Endothelial cell of hepatic sinusoid (primary cell): ENCODE results near the gene POLD1.
"Not testable (repeated sequence)": the region's sequence is repeated elsewhere in the genome, so short reads cannot be mapped to it uniquely, and the experiment has no call there.

Experiments
- in situ Hi-C: cut with HindIII; loops from 2 replicates; pipeline ENCODE4 v1.10.0; 2017; ENCODE audit warnings: low sequenced_read_pairs

POLD1 gene

GRCh38 chr19:50387868-50388245 lies 3.7 kb downstream of the POLD1 start:
- in situ Hi-C loops = no loop called here

GRCh38 chr19:50390295-50390694 lies 6.1 kb downstream of the POLD1 start:
- in situ Hi-C loops = not testable (repeated sequence)

- in situ Hi-C loops = not testable (repeated sequence)
Observed at GRCh38 chr19:50390952-50391351, 6.8 kb downstream of the POLD1 start.

- in situ Hi-C loops = no loop called here
Observed at GRCh38 chr19:50392759-50393158, 8.6 kb downstream of the POLD1 start.

GRCh38 chr19:50393589-50393988 lies 9.4 kb downstream of the POLD1 start:
- in situ Hi-C loops = no loop called here

- in situ Hi-C loops = no loop called here
Observed at GRCh38 chr19:50394017-50394416, 9.9 kb downstream of the POLD1 start.

- in situ Hi-C loops = no loop called here
Observed at GRCh38 chr19:50398675-50399367, 14.7 kb downstream of the POLD1 start.

GRCh38 chr19:50399368-50399745 lies 15.2 kb downstream of the POLD1 start:
- in situ Hi-C loops = no loop called here

- in situ Hi-C loops = no loop called here
Observed at GRCh38 chr19:50401605-50402450, 17.7 kb downstream of the POLD1 start.

GRCh38 chr19:50402544-50403301 lies 18.6 kb downstream of the POLD1 start:
- in situ Hi-C loops = no loop called here

- in situ Hi-C loops = no loop called here
Observed at GRCh38 chr19:50406156-50406820, 22.1 kb downstream of the POLD1 start.

GRCh38 chr19:50406829-50407228 lies 22.7 kb downstream of the POLD1 start:
- in situ Hi-C loops = no loop called here

- in situ Hi-C loops = no loop called here
Observed at GRCh38 chr19:50409347-50409746, 25.2 kb downstream of the POLD1 start.

GRCh38 chr19:50410109-50410508 lies 26.0 kb downstream of the POLD1 start:
- in situ Hi-C loops = no loop called here

GRCh38 chr19:50412419-50412818 lies 28.3 kb downstream of the POLD1 start:
- in situ Hi-C loops = no loop called here

- in situ Hi-C loops = no loop called here
Observed at GRCh38 chr19:50413096-50413495, 28.9 kb downstream of the POLD1 start.

GRCh38 chr19:50413531-50413930 lies 29.4 kb downstream of the POLD1 start:
- in situ Hi-C loops = no loop called here

- in situ Hi-C loops = no loop called here
Observed at GRCh38 chr19:50414864-50415660, 30.9 kb downstream of the POLD1 start.

GRCh38 chr19:50415661-50416033 lies 31.5 kb downstream of the POLD1 start:
- in situ Hi-C loops = no loop called here
